GM12864 (cell line): ENCODE data around the gene LMNTD1.
"Not testable (repeated sequence)": the region's sequence is repeated elsewhere in the genome, so short reads cannot be mapped to it uniquely, and the experiment has no call there.

Experiments used
- DNase-seq: peaks from one replicate; pipeline ENCODE4 v3.0.0-alpha.2; 2011; ENCODE audit warnings: low read depth
- H3K4me3 ChIP-seq: 2 replicates; pipeline ENCODE4 v1.5.1; 2011; ENCODE audit warnings: mild to moderate bottlenecking, low read depth, low read length, control low read depth
- TF ChIP-seq, protein P1 (sequence below): IDR thresholded peaks from 2 replicates; pipeline ENCODE4 v1.5.1; 2011; ENCODE audit warnings: low read depth, mild to moderate bottlenecking, moderate library complexity, low read length, control low read depth, inconsistent platforms; ENCODE audit errors: missing control alignments

LMNTD1 gene, protein sequence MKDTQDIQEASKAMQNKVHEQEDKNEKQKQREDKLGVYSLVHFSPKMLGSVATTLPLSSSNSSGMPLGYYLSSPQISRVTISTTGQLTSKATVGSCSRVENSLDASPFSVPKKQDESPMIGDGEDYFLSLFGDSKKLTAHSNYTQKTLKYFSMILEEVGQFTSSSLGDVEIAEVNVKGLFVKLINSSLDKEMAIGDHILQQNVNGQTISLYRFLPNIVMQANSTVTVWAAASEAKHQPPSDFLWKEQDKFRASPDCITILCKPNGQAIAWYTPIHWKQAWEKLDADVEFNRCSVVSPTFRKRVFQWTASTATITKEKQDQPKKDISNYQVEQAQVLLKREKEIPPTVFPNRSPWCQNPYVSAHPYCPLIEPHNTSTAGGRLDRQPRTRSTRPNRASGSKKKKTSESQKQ

DNA sequence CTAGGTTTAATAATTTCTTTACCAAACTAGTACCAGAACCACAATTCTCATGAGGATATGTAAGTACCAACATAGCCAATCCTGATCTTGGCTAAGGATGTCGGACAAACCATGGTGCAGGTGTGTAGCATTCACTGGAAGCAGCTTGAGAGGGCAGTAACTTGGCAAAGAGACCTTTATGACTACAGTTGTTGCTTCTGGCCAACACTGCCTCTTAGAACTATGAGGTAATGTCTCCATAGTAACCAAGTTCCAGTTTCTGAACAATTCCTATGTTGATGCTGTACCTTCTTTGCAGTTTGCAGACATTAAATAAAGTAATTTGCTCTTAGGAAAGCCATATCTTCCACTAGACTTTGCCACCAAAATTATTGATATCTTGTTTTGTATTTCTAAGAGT lies at the start of gene LMNTD1:
Gene LMNTD1 (minus strand): TSS at position 186 of the 400 bp plus-strand sequence. CDS start 324 bp downstream, outside the sequence.
- no peak for DNase-seq
- TF ChIP-seq, protein P1, sequence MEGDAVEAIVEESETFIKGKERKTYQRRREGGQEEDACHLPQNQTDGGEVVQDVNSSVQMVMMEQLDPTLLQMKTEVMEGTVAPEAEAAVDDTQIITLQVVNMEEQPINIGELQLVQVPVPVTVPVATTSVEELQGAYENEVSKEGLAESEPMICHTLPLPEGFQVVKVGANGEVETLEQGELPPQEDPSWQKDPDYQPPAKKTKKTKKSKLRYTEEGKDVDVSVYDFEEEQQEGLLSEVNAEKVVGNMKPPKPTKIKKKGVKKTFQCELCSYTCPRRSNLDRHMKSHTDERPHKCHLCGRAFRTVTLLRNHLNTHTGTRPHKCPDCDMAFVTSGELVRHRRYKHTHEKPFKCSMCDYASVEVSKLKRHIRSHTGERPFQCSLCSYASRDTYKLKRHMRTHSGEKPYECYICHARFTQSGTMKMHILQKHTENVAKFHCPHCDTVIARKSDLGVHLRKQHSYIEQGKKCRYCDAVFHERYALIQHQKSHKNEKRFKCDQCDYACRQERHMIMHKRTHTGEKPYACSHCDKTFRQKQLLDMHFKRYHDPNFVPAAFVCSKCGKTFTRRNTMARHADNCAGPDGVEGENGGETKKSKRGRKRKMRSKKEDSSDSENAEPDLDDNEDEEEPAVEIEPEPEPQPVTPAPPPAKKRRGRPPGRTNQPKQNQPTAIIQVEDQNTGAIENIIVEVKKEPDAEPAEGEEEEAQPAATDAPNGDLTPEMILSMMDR = no peak
- no peak within 1 kb of the TSS for H3K4me3 ChIP-seq

DNA sequence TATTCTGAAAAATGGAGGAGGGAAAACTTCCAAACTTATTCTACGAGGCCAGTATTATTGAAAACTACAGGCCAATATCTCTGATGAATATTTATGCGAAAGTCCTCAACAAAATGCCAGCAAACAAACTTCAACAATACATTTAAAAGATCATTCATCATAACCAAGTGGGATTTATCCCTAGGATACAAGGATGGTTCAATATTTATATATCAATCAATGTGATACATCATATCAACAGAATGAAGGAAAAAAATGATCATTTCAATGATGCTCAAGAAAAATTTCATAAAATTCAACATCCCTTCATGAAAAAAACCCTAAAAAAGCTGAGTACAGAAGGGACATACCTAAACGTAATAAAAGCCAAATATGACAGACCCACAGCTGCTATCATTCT lies 45.9 kb upstream of the LMNTD1 start:
- no peak overlapping the region for H3K4me3 ChIP-seq
- DNase-seq = no peak
- TF ChIP-seq, protein P1 = no peak

DNA sequence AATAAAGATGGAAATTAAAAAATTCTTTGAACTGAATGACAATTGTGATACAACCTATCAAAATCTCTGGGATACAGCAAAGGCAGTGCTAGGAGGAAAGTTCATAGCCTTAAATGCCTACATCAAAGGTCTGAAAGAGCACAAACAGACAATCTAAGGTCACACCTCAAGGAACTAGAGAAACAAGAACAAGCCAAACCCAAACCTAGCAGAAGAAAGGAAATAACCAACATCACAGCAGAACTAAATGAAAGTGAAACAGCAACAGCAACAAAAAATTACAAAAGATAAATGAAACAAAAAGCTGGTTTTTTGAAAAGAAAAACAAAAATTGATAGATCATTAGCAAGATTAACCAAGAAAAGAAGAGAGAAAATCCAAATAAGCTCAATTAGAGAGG lies 42.4 kb upstream of the LMNTD1 start:
- not testable (repeated sequence) for H3K4me3 ChIP-seq, DNase-seq

DNA sequence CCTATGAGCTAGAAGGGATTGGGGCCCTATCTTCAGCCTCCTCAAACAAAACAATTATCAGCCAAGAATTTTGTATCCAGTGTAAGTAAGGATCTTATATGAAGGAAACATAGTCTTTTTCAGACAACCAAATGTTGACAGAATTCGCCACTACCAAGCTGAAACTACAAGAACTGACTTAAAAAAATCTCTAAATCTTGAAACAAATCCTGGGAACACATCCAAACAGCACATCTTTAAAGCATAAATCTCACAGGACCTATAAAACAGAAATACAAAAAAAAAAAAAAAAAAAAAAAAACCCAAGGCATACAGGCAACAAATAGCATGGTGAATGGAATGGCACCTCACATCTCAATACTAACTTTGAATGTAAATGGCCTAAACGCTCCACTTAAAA lies 41.3 kb upstream of the LMNTD1 start:
- TF ChIP-seq, protein P1 = no peak
- no peak overlapping the region for H3K4me3 ChIP-seq
- no peak for DNase-seq

DNA sequence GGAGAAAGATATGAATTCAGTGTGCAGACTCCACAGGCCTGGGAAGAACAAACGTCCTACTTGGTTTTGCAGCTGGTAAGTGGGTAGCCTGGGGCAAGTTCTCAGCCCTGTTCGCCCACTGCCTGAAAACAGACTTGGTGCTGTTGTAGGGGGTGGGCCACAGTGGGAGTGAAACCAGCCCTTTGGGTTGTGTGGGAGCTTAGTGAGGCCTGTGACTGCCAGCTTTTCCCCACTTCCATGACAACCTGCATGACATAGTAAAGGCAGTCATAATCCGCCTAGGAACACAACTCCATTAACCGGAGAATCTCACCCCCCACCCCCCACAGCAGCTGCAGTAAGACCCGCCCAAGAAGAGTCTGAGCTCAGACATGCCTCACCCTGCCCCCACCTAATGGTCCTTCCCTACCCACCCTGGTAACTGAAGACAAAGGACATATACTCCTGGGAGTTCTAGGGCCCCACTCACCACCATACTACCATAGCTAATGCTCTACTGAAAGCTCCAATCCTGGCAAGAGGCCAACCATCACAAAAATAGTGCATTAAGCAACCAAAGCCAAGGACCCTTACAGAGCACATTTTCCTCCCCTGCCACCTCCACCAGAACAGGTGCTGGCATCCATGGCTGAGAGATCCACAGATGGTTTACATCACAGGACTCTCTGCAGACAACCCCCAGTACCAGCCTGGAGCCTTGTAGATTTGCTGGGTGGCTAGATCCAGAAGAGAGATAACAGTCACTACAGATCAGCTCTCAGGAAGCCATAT lies 39.8 kb upstream of the LMNTD1 start:
- DNase-seq = no peak
- TF ChIP-seq, protein P1 = no peak
- H3K4me3 ChIP-seq = no peak overlapping the region

DNA sequence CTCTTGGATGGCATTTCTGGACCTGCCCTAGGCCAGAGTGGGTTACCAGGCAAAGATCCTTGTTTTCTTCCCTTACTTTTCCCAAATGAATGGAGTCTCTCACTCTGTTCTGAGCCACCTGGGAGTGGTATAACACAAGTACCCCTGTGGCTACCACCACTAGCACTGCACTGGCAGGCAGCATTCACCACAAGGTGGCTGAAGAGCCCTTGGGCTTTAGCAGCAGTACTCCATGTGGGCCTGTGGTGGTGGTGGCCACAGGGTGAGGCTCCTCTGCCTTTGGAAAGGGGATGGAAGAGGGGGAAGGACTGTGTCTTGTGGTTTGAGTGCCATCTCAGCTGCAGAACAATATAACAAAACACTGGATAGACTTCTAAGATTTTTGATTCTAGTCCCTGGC lies 38.1 kb upstream of the LMNTD1 start:
- TF ChIP-seq, protein P1 = no peak
- no peak for DNase-seq
- no peak overlapping the region for H3K4me3 ChIP-seq

DNA sequence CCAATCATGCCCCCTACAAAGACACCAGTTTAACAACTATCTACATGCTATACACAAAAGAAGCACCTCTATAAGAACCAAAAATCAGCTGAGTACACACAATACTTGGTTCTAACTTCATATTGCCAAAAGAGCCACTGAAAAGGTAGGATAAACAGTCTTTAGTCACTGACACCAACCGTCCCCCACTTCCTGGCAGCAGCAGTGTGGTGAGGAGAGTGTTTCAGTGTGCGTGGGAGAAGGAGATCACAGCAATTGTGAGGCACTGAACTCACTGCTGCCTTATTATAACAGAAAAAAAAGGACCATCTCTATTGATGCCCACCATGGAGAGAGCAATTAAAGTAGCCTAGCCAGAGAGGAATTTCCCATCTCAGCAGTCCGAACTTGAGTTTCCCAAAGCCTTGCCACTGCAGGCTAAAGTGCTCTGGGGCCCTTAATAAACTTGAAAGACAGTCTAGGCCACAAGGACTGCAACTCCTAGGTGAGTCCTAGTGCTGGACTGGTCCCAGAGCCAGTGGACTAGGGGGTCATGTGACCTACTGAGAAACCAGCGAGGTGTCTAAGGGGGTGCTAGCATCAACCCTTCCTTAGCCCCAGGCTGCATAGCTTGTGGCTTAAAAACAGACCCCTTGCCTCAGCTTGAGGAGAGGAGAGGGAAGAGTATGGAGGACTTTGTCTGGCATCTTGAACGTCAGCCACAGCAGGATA lies 37.1 kb upstream of the LMNTD1 start:
- H3K4me3 ChIP-seq = no peak overlapping the region
- TF ChIP-seq, protein P1 = no peak
- no peak for DNase-seq
